Nephron (organoid): ENCODE data around the gene PDE6H.
A peak's percentile ranks its signal among the peaks of the same experiment; 100 is the strongest.

Experiments
- H3K27ac Mint-ChIP-seq, 3 experiments: 2 replicates each; pipeline ENCODE4 v1.8.0; 2020; ENCODE audit warnings: mixed read lengths in 3 of 3, mild to moderate bottlenecking in 2 of 3, moderate library complexity in 1 of 3
- H3K27me3 Mint-ChIP-seq: 2 replicates; pipeline ENCODE4 v1.8.0; 2021; ENCODE audit warnings: low read depth, mild to moderate bottlenecking, moderate library complexity, mixed read lengths
- H3K36me3 Mint-ChIP-seq: 2 replicates; pipeline ENCODE4 v1.8.0; 2020; ENCODE audit warnings: low read depth, mixed read lengths
- H3K4me1 Mint-ChIP-seq: 2 replicates; pipeline ENCODE4 v1.8.0; 2020; ENCODE audit warnings: mixed read lengths
- H3K4me3 Mint-ChIP-seq, 3 experiments: 2 replicates each; pipeline ENCODE4 v1.8.0; 2020; ENCODE audit warnings: mild to moderate bottlenecking in 3 of 3, mixed read lengths in 3 of 3, moderate library complexity in 2 of 3
- H3K9me3 Mint-ChIP-seq: 2 replicates; pipeline ENCODE4 v1.8.0; 2020; ENCODE audit warnings: mixed read lengths
- CTCF ChIP-seq, 3 experiments: fragments of 200-600 bp; sonication (generic); IDR thresholded peaks; one replicate each; pipeline ENCODE4 v1.5.0; 2021; ENCODE audit warnings: antibody characterized with exemption in 3 of 3; ENCODE audit not compliant: unreplicated experiment in 3 of 3

Gene PDE6H

GRCh38 chr12:14984036-14984435 lies 11.2 kb downstream of the PDE6H start:
- Mint-ChIP-seq H3K4me3 (no peak overlapping the region), H3K27me3 (no peaks in the 10 kb centered on the region), H3K4me1 (peaks cover 5% of the 10 kb centered on the region), H3K9me3 (peaks cover 2% of the 10 kb centered on the region), H3K27ac (no peak overlapping the region), H3K36me3 (no peaks in the 10 kb centered on the region)
- TF ChIP-seq CTCF (IDR thresholded peaks at IDR 0.05; ENCODE audit: unreplicated experiment in 3 of 3): no peak

- Mint-ChIP-seq H3K36me3 (no peaks in the 10 kb centered on the region), H3K27me3 (no peaks in the 10 kb centered on the region), H3K4me3 (no peak overlapping the region), H3K27ac (no peak overlapping the region), H3K9me3 (peaks cover 9% of the 10 kb centered on the region), H3K4me1 (peaks cover 5% of the 10 kb centered on the region)
- no peak for TF ChIP-seq CTCF (IDR thresholded peaks at IDR 0.05; ENCODE audit: unreplicated experiment in 3 of 3)
Measured at GRCh38 chr12:14984766-14985285, 12.0 kb downstream of the PDE6H start.

- no peaks in the 10 kb centered on the region for H3K36me3 Mint-ChIP-seq
Measured at GRCh38 chr12:14986449-14986848, 13.6 kb downstream of the PDE6H start.

GRCh38 chr12:14988035-14988434 lies 15.2 kb downstream of the PDE6H start:
- H3K36me3 Mint-ChIP-seq: no peaks in the 10 kb centered on the region
- peaks cover 22% of the 10 kb centered on the region for H3K9me3 Mint-ChIP-seq
- TF ChIP-seq CTCF (IDR thresholded peaks at IDR 0.05; ENCODE audit: unreplicated experiment in 3 of 3): no peak

More at GRCh38 chr12:14986449-14986848, 13.6 kb downstream of the PDE6H start:
- peaks cover 5% of the 10 kb centered on the region for H3K4me1 Mint-ChIP-seq
- H3K27ac Mint-ChIP-seq: no peak overlapping the region
- peak in 1 of 3 experiments; percentile 19 for TF ChIP-seq CTCF (IDR thresholded peaks at IDR 0.05; ENCODE audit: unreplicated experiment in 3 of 3)
- H3K27me3 Mint-ChIP-seq: no peaks in the 10 kb centered on the region
- no peak overlapping the region for H3K4me3 Mint-ChIP-seq
- peaks cover 21% of the 10 kb centered on the region for H3K9me3 Mint-ChIP-seq

GRCh38 chr12:14989790-14990189 lies 16.9 kb downstream of the PDE6H start:
- Mint-ChIP-seq H3K4me1 (peaks cover 5% of the 10 kb centered on the region), H3K27me3 (no peaks in the 10 kb centered on the region), H3K27ac (no peak overlapping the region), H3K9me3 (peaks cover 22% of the 10 kb centered on the region), H3K4me3 (no peak overlapping the region), H3K36me3 (no peaks in the 10 kb centered on the region)
- TF ChIP-seq CTCF (IDR thresholded peaks at IDR 0.05; ENCODE audit: unreplicated experiment in 3 of 3): no peak

More at GRCh38 chr12:14988035-14988434, 15.2 kb downstream of the PDE6H start:
- Mint-ChIP-seq H3K4me1 (peaks cover 5% of the 10 kb centered on the region), H3K27ac (no peak overlapping the region), H3K27me3 (no peaks in the 10 kb centered on the region), H3K4me3 (no peak overlapping the region)

- Mint-ChIP-seq H3K36me3 (no peaks in the 10 kb centered on the region), H3K9me3 (peaks cover 22% of the 10 kb centered on the region), H3K27ac (no peak overlapping the region), H3K4me3 (no peak overlapping the region), H3K27me3 (no peaks in the 10 kb centered on the region), H3K4me1 (peaks cover 5% of the 10 kb centered on the region)
- no peak for TF ChIP-seq CTCF (IDR thresholded peaks at IDR 0.05; ENCODE audit: unreplicated experiment in 3 of 3)
Measured at GRCh38 chr12:14991069-14991468, 18.2 kb downstream of the PDE6H start.
